K562 (cell line): ENCODE measurements around the gene KHNYN. TPM values are rescaled to one million over a fixed set of nuclear protein-coding genes. Genes with fewer than 3 reads are reported as not detected.

Source experiments
- ATAC-seq: fragments of 200-7000 bp; cut with Tn5 transposase; 3 replicates; pipeline ENCODE4 v1.9.1; 2020; ENCODE audit warnings: moderate library complexity
- BruUV-seq: library from RNA; stranded (reverse); fragments of 400-500 nt; replicated peaks from 2 replicates; lab custom pipeline; 2021; lab: Mats Ljungman, UMichigan
- CTCF ChIA-PET: fragments of 300-600 bp; formaldehyde crosslinking; extraction: SDS; loops from one replicate; lab custom pipeline; 2021; ENCODE audit warnings: low intra/inter-chr PET ratio; lab: Yijun Ruan, JAX
- POLR2A ChIA-PET: fragments of 300-600, 350-650 bp; sonication (Branson Sonifier 250); formaldehyde crosslinking; extraction: SDS; loops from one replicate; lab custom pipeline; 2021; ENCODE audit warnings: antibody characterized with exemption, inconsistent platforms; lab: Yijun Ruan, JAX
- DNase-seq, 4 experiments: peaks; one replicate each; pipeline versions ENCODE4 v3.0.0 to v3.0.0-alpha.2; 2011 to 2018; ENCODE audit warnings: low spot score in 3 of 4, mixed read lengths in 3 of 4; ENCODE audit errors: extremely low read depth in 1 of 4
- FAIRE-seq: peaks from 2 replicates; lab custom pipeline; 2011; peaks lifted over from hg19 to GRCh38; lab: Jason Lieb, UNC
- H2AFZ ChIP-seq: 2 replicates; pipeline ENCODE4 v1.6.0; 2011; ENCODE audit warnings: low read depth, low read length, control low read depth, inconsistent platforms
- H3K27ac ChIP-seq: fragments of 200-600 bp; 3 replicates; pipeline ENCODE4 v1.8.0; 2011; ENCODE audit warnings: low read depth, mild to moderate bottlenecking, control low read depth, inconsistent platforms, low read length, moderate library complexity, mixed read lengths; ENCODE audit errors: extremely low read depth
- H3K27me3 ChIP-seq, 2 experiments: fragments of 300-600 bp in 1 of 2; 2 replicates in 1 of 2; 3 replicates in 1 of 2; pipeline versions ENCODE4 v1.6.0 to v1.8.0; 2011; ENCODE audit warnings: inconsistent platforms in 2 of 2, low read length in 2 of 2, mild to moderate bottlenecking in 1 of 2, mixed read lengths in 1 of 2, moderate library complexity in 1 of 2; ENCODE audit not compliant: control insufficient read depth in 2 of 2, insufficient read depth in 2 of 2
- H3K36me3 ChIP-seq: fragments of 300-600 bp; 3 replicates; pipeline ENCODE4 v1.8.0; 2011; ENCODE audit warnings: mild to moderate bottlenecking, low read length, inconsistent platforms; ENCODE audit not compliant: control insufficient read depth, insufficient read depth
- H3K4me1 ChIP-seq, 2 experiments: fragments of 200-600 bp in 1 of 2; replicated peaks in 1 of 2; 2 replicates in 1 of 2; 3 replicates in 1 of 2; pipeline versions ENCODE4 v1.5.1 to v1.8.0; 2011; ENCODE audit warnings: inconsistent platforms in 2 of 2, low read length in 2 of 2, mild to moderate bottlenecking in 1 of 2, mixed read lengths in 1 of 2, moderate library complexity in 1 of 2; ENCODE audit not compliant: control insufficient read depth in 2 of 2, insufficient read depth in 2 of 2
- H3K4me2 ChIP-seq: 2 replicates; pipeline ENCODE4 v1.6.1; 2011; ENCODE audit warnings: low read length, control low read depth, inconsistent platforms, mixed read lengths; ENCODE audit not compliant: insufficient read depth
- H3K4me3 ChIP-seq: fragments of 200-600 bp; sonication (generic), shearing (Covaris generic); 2 replicates; pipeline ENCODE4 v1.5.1; 2016; ENCODE audit warnings: control low read depth, inconsistent platforms
- H3K79me2 ChIP-seq: fragments of 200-600 bp; 3 replicates; pipeline ENCODE4 v1.8.0; 2011; ENCODE audit warnings: low read length, inconsistent platforms; ENCODE audit not compliant: control insufficient read depth, insufficient read depth
- H3K9ac ChIP-seq, 2 experiments: 2 replicates each; pipeline versions ENCODE4 v1.6.0 to v1.6.1; 2011; ENCODE audit warnings: low read depth in 2 of 2, low read length in 2 of 2, control low read depth in 1 of 2, inconsistent platforms in 1 of 2, mild to moderate bottlenecking in 1 of 2, mixed read lengths in 1 of 2; ENCODE audit not compliant: insufficient read depth in 1 of 2
- H3K9me1 ChIP-seq: one replicate; pipeline ENCODE4 v1.6.0; 2011; ENCODE audit warnings: inconsistent platforms, mild to moderate bottlenecking, low read length, moderate library complexity; ENCODE audit not compliant: control insufficient read depth, insufficient read depth
- H3K9me3 ChIP-seq: replicated peaks from 2 replicates; pipeline ENCODE4 v1.5.1; 2011; ENCODE audit warnings: low read depth, low read length, inconsistent platforms; ENCODE audit not compliant: control insufficient read depth, insufficient read depth
- H4K20me1 ChIP-seq: replicated peaks from 2 replicates; pipeline ENCODE4 v1.6.1; 2011; ENCODE audit warnings: low read length, inconsistent platforms, mixed read lengths; ENCODE audit not compliant: control insufficient read depth, insufficient read depth
- KLF10 ChIP-seq: fragments of 250-450 bp; sonication (Bioruptor Pico); IDR thresholded peaks from 2 replicates; pipeline ENCODE4 v1.6.1; 2021; ENCODE audit warnings: matching md5 sums
- POLR2A ChIP-seq: fragments of 450-650 bp; conservative IDR thresholded peaks from 2 replicates; pipeline ENCODE4 v1.6.1; 2016
- SUPT5H ChIP-seq: fragments of 450-650 bp; IDR thresholded peaks from 2 replicates; pipeline ENCODE4 v1.6.1; 2016
- ZNF316 ChIP-seq: fragments of 450-650 bp; IDR thresholded peaks from 2 replicates; pipeline ENCODE4 v1.6.1; 2016
- WGBS: fragments of 100-300 bp; shearing (Covaris generic); methylation state at CpG from one replicate; pipeline ENCODE4 v1.1.6; 2016; ENCODE audit warnings: low coverage, mixed read lengths; ENCODE audit not compliant: insufficient coverage; ENCODE audit errors: missing lambda C conversion rate; 5-methylcytosine and 5-hydroxymethylcytosine counted together
- in situ Hi-C: fragments of 300-500 bp; cut with MboI; formaldehyde crosslinking; loops from 4 replicates; pipeline ENCODE4 v1.15.0; 2018; ENCODE audit warnings: inconsistent platforms, mixed read lengths
- intact Hi-C: fragments of 100-400 bp; cut with micrococcal nuclease; formaldehyde crosslinking; loops from 2 replicates; pipeline ENCODE4 v1.14.2; 2022
- polyA plus RNA-seq, 8 experiments: library from polyadenylated mRNA; depleted of rRNA in 4 of 8; stranded (reverse) in 5 of 8; unstranded in 3 of 8; fragments of >200 nt; fragmentation: Nextera tagmentation in 2 of 8; fragmentation: Illumina TruSeq in 1 of 8; extraction: Ambion mirVana in 2 of 8; extraction: Trizol in 1 of 8; gene quantifications; 2 replicates each; pipeline versions ENCODE4 v1.2.1 to v1.2.3, GENCODE V29; 2011 to 2014; ENCODE audit warnings: inconsistent platforms in 1 of 8, missing spikeins in 1 of 8
- total RNA-seq, 7 experiments: library from RNA; depleted of rRNA in 6 of 7; stranded (reverse); fragments of >200 nt in 6 of 7; fragmentation: Illumina TruSeq in 2 of 7; extraction: Trizol in 2 of 7; gene quantifications; 2 replicates each; pipeline versions ENCODE4 v1.2.1 to v1.2.3, GENCODE V29; 2011 to 2021; ENCODE audit warnings: low replicate concordance in 1 of 7
- TF ChIP-seq, protein P1 (sequence below): fragments of 250-450 bp; sonication (Bioruptor Pico); IDR thresholded peaks from 2 replicates; pipeline ENCODE4 v1.8.0; 2022; ENCODE audit warnings: moderate library complexity, mild to moderate bottlenecking, inconsistent platforms
- TF ChIP-seq, protein P2 (sequence below): fragments of 450-650 bp; IDR thresholded peaks from 2 replicates; pipeline ENCODE4 v1.6.1; 2016

KHNYN gene
- total and polyA plus RNA-seq, 9 of the 15 experiments (the other 6 are each of a cell fraction or from before 2014, with no cell fraction given) = 0.76 to 26.0 (median 14.1) TPM

DNA sequence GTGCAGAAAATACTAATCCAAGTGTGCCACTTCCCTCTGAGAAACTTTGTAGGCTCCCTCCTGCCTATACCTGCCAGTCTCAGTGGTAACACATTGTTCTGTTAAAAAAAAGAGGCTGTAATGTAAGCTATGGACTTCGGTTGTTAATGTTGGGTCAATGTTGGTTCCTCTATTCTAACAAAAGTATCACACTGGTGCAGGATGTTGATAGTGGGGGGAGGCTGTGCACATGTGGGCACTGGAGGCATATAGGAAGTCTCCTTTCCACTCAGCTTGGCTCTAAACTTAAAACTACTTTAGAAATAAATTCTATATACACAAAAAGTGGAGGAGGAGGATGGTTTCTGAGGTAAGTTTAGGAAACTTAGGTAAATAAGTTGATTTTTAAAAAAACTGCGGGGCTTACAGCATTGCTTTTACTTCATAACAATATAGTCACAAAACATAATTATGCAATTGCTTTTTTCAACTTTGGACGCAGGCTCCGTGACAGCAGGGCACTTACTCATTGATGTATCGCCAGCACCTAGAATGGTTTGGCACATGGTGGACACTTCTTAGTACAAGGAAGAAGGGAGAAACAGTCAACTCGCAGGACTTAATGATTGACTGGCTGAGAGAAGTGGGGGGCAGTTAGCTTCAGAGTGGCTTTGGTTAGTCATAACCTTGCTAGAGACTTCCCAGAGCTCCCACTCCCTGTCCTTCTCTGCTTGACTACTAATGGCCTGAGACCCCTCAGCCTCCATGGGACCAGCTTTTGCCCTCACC, 38.9 kb upstream of the KHNYN start:
- Histone ChIP-seq H2AFZ (peak overlapping the region; percentile 64), H3K4me1 (peaks cover 7 to 11% of the 10 kb centered on the region in 2 experiments; a peak in 3 of 5 replicates), H3K36me3 (no peaks in the 10 kb centered on the region; the same call in 2 of the 3 replicates), H3K4me3 (no peak overlapping the region), H3K79me2 (no peaks in the 10 kb centered on the region), H3K4me2 (no peak overlapping the region), H3K27ac (no peak overlapping the region; the same call in 2 of the 3 replicates), H3K27me3 (no peaks in the 10 kb centered on the region), H3K9me3 (no peaks in the 10 kb centered on the region), H4K20me1 (no peaks in the 10 kb centered on the region), H3K9ac (peak overlapping the region in 1 of 2 experiments; percentile 68; a peak in 2 of 4 replicates), H3K9me1 (no peaks in the 10 kb centered on the region)
- intact Hi-C loops (no loop called here), in situ Hi-C loops (no loop called here)
- no peak for ATAC-seq
- ChIA-PET CTCF (no interaction called here), POLR2A (no interaction called here)
- no TSS peak for BruUV-seq
- DNase-seq = no peak
- 60% methylated on average over 6 of the region's 6 CpGs for WGBS
- FAIRE-seq = no peak
- TF ChIP-seq POLR2A (no peak), ZNF316 (no peak), SUPT5H (no peak), KLF10 (CRISPR knock-in tag) (no peak)
- TF ChIP-seq, protein P1, sequence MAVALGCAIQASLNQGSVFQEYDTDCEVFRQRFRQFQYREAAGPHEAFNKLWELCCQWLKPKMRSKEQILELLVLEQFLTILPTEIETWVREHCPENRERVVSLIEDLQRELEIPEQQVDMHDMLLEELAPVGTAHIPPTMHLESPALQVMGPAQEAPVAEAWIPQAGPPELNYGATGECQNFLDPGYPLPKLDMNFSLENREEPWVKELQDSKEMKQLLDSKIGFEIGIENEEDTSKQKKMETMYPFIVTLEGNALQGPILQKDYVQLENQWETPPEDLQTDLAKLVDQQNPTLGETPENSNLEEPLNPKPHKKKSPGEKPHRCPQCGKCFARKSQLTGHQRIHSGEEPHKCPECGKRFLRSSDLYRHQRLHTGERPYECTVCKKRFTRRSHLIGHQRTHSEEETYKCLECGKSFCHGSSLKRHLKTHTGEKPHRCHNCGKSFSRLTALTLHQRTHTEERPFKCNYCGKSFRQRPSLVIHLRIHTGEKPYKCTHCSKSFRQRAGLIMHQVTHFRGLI = no peak
- TF ChIP-seq, protein P2, sequence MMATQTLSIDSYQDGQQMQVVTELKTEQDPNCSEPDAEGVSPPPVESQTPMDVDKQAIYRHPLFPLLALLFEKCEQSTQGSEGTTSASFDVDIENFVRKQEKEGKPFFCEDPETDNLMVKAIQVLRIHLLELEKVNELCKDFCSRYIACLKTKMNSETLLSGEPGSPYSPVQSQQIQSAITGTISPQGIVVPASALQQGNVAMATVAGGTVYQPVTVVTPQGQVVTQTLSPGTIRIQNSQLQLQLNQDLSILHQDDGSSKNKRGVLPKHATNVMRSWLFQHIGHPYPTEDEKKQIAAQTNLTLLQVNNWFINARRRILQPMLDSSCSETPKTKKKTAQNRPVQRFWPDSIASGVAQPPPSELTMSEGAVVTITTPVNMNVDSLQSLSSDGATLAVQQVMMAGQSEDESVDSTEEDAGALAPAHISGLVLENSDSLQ = peak; percentile 21; the same call in 1 of the 2 replicates
